ENCODE data around the gene FOXP1. TPM values are rescaled to one million over a fixed set of nuclear protein-coding genes. Genes with fewer than 3 reads are reported as not detected.

FOXP1 gene
- total RNA-seq, 1 experiment from 2014 or later, result 75.3 TPM

GRCh38 chr3:71495708-71496472, 87.6 kb downstream of the FOXP1 start:
- Histone ChIP-seq H3K23me2 (ENCODE audit: insufficient read length, low read depth, low read length, poor library complexity, severe bottlenecking) (no peaks in the 10 kb centered on the region), H2BK20ac (ENCODE audit: low read depth, low read length, poor library complexity, severe bottlenecking) (peak overlapping the region; percentile 84), H3K23ac (ENCODE audit: insufficient read length, low read depth, low read length) (no peak overlapping the region), H3K4ac (ENCODE audit: low read depth, low read length) (peak overlapping the region; percentile 31; the same call in 1 of the 2 replicates), H3K14ac (ENCODE audit: insufficient read depth, low read length) (peak overlapping the region; percentile 68; the same call in 1 of the 2 replicates), H4K91ac (ENCODE audit: insufficient read length, low read depth, low read length) (peak overlapping the region; percentile 88), H3K9ac (ENCODE audit: extremely low read depth, insufficient read length, low read length) (no peak overlapping the region), H3K79me2 (ENCODE audit: insufficient read depth, low read length) (peaks cover 2% of the 10 kb centered on the region; the same call in 1 of the 2 replicates), H3K27me3 (ENCODE audit: insufficient read depth, low read length) (no peaks in the 10 kb centered on the region), H3K18ac (ENCODE audit: insufficient read length, low read depth, low read length) (peak overlapping the region; percentile 82), H3K4me2 (ENCODE audit: insufficient read depth, insufficient read length, low read length) (no peak overlapping the region), H3K79me1 (ENCODE audit: insufficient read depth, low read depth, low read length, poor library complexity, severe bottlenecking) (no peaks in the 10 kb centered on the region), H2BK5ac (ENCODE audit: insufficient read length, low read length) (no peak overlapping the region), H3K4me1 (ENCODE audit: insufficient read depth, low read length) (peaks cover 24% of the 10 kb centered on the region; the same call in 1 of the 2 replicates), H2AFZ (ENCODE audit: low read length) (no peak overlapping the region), H2AK5ac (ENCODE audit: insufficient read length, low read length) (peak overlapping the region; percentile 100), H2BK12ac (ENCODE audit: insufficient read length, low read depth, low read length) (peak overlapping the region; percentile 99), H4K20me1 (ENCODE audit: control insufficient read depth, insufficient read depth, insufficient read length) (no peaks in the 10 kb centered on the region), H3K9me3 (ENCODE audit: control insufficient read depth, low read depth, low read length) (no peaks in the 10 kb centered on the region), H2BK120ac (ENCODE audit: low read depth, low read length, poor library complexity, severe bottlenecking) (peak overlapping the region; percentile 93), H4K8ac (replicated peaks; ENCODE audit: insufficient read length, low read depth, low read length) (no peak overlapping the region), H3K27ac (ENCODE audit: insufficient read length, low read depth, low read length) (no peak overlapping the region), H4K5ac (ENCODE audit: insufficient read length, low read depth, low read length) (peak overlapping the region; percentile 5), H3T11ph (ENCODE audit: low read length) (no peak overlapping the region), H2BK15ac (ENCODE audit: low read depth, low read length) (no peak overlapping the region), H3K56ac (ENCODE audit: insufficient read length, low read depth, low read length) (peak overlapping the region; percentile 1)
- H3K9me3 Mint-ChIP-seq, result peaks cover 5 to 10% of the 10 kb centered on the region in 2 experiments
- H3K36me3 Mint-ChIP-seq (ENCODE audit: insufficient read depth in 1 of 3, low read depth in 3 of 3), result peaks cover 15 to 23% (median 20%) of the 10 kb centered on the region in 3 experiments
- H3K27ac Mint-ChIP-seq, result peak overlapping the region; percentile 78 to 96 (median 91)
- TF ChIP-seq, protein P1, sequence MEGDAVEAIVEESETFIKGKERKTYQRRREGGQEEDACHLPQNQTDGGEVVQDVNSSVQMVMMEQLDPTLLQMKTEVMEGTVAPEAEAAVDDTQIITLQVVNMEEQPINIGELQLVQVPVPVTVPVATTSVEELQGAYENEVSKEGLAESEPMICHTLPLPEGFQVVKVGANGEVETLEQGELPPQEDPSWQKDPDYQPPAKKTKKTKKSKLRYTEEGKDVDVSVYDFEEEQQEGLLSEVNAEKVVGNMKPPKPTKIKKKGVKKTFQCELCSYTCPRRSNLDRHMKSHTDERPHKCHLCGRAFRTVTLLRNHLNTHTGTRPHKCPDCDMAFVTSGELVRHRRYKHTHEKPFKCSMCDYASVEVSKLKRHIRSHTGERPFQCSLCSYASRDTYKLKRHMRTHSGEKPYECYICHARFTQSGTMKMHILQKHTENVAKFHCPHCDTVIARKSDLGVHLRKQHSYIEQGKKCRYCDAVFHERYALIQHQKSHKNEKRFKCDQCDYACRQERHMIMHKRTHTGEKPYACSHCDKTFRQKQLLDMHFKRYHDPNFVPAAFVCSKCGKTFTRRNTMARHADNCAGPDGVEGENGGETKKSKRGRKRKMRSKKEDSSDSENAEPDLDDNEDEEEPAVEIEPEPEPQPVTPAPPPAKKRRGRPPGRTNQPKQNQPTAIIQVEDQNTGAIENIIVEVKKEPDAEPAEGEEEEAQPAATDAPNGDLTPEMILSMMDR (conservative IDR thresholded peaks at IDR 0.05), result no peak
- H3K4me3 Mint-ChIP-seq, result peak overlapping the region in 1 of 2 experiments; percentile 6; a peak in 2 of 5 replicates
- peak; percentile 43 for DNase-seq
- no CpG with 5 or more reads among the region's 5 CpGs for WGBS (ENCODE audit: extremely low coverage, insufficient read length, low lambda C conversion rate)
- H3K27me3 Mint-ChIP-seq (ENCODE audit: low read depth), result no peaks in the 10 kb centered on the region
- peaks cover 51 to 52% of the 10 kb centered on the region in 2 experiments for H3K4me1 Mint-ChIP-seq

Measured in H9 (cell line).